Osteocyte (in vitro differentiated cells): ENCODE data around the gene MAML1. TPM values are rescaled to one million over a fixed set of nuclear protein-coding genes. Genes with fewer than 3 reads are reported as not detected.

Experiments
- DNase-seq: peaks from one replicate; pipeline ENCODE4 v3.0.0; 2021; ENCODE audit warnings: mixed read lengths; ENCODE audit not compliant: unreplicated experiment; ENCODE audit errors: extremely low spot score
- H3K27ac Mint-ChIP-seq: one replicate; pipeline ENCODE4 v1.8.0; 2021; ENCODE audit warnings: mild to moderate bottlenecking, mixed read lengths; ENCODE audit not compliant: unreplicated experiment
- H3K27me3 Mint-ChIP-seq: one replicate; pipeline ENCODE4 v1.8.0; 2021; ENCODE audit warnings: mixed read lengths; ENCODE audit not compliant: unreplicated experiment
- H3K36me3 Mint-ChIP-seq: one replicate; pipeline ENCODE4 v1.8.0; 2021; ENCODE audit warnings: mixed read lengths; ENCODE audit not compliant: unreplicated experiment
- H3K4me1 Mint-ChIP-seq: one replicate; pipeline ENCODE4 v1.8.0; 2021; ENCODE audit warnings: mixed read lengths; ENCODE audit not compliant: unreplicated experiment
- H3K4me3 Mint-ChIP-seq: one replicate; pipeline ENCODE4 v1.8.0; 2021; ENCODE audit warnings: mild to moderate bottlenecking, moderate library complexity, mixed read lengths; ENCODE audit not compliant: unreplicated experiment
- H3K9me3 Mint-ChIP-seq: one replicate; pipeline ENCODE4 v1.8.0; 2021; ENCODE audit warnings: mixed read lengths; ENCODE audit not compliant: unreplicated experiment
- CTCF ChIP-seq: fragments of 200-600 bp; sonication (generic); IDR thresholded peaks from 2 replicates; pipeline ENCODE4 v1.5.0; 2021; ENCODE audit warnings: antibody characterized with exemption, mild to moderate bottlenecking, moderate library complexity
- total RNA-seq: library from RNA; stranded (reverse); gene quantifications from 2 replicates; pipeline ENCODE4 v1.2.1, GENCODE V29; 2021

MAML1 gene
- total RNA-seq, 1 donor from 2014 or later = 34.1 TPM

- H3K4me3 Mint-ChIP-seq = peak overlapping the region; percentile 67
- no peaks in the 10 kb centered on the region for H3K9me3 Mint-ChIP-seq
- peak overlapping the region; percentile 96 for H3K27ac Mint-ChIP-seq
- H3K36me3 Mint-ChIP-seq = peaks cover 8% of the 10 kb centered on the region
- peaks cover 43% of the 10 kb centered on the region for H3K4me1 Mint-ChIP-seq
- no peaks in the 10 kb centered on the region for H3K27me3 Mint-ChIP-seq
- TF ChIP-seq CTCF = no peak
- DNase-seq = no peak
Measured at GRCh38 chr5:179817890-179818745, 85.5 kb downstream of the MAML1 start.

- Mint-ChIP-seq H3K9me3 (no peaks in the 10 kb centered on the region), H3K27me3 (no peaks in the 10 kb centered on the region), H3K36me3 (peaks cover 13% of the 10 kb centered on the region), H3K4me1 (peaks cover 48% of the 10 kb centered on the region), H3K4me3 (peak overlapping the region; percentile 67), H3K27ac (peak overlapping the region; percentile 96)
- peak; percentile 94 for DNase-seq
- TF ChIP-seq CTCF = no peak
Measured at GRCh38 chr5:179818746-179819295, 86.2 kb downstream of the MAML1 start.

- Mint-ChIP-seq H3K36me3 (peaks cover 16% of the 10 kb centered on the region), H3K27me3 (no peaks in the 10 kb centered on the region), H3K9me3 (no peaks in the 10 kb centered on the region), H3K4me3 (peak overlapping the region; percentile 79), H3K27ac (peak overlapping the region; percentile 96), H3K4me1 (peaks cover 49% of the 10 kb centered on the region)
- no peak for TF ChIP-seq CTCF
- DNase-seq = peak; percentile 91
Measured at GRCh38 chr5:179819296-179820126, 86.9 kb downstream of the MAML1 start.

GRCh38 chr5:179820127-179820482, 87.5 kb downstream of the MAML1 start:
- Mint-ChIP-seq H3K4me3 (peak overlapping the region; percentile 79), H3K27ac (peak overlapping the region; percentile 96), H3K36me3 (peaks cover 21% of the 10 kb centered on the region), H3K9me3 (no peaks in the 10 kb centered on the region), H3K27me3 (no peaks in the 10 kb centered on the region), H3K4me1 (peaks cover 55% of the 10 kb centered on the region)
- no peak for DNase-seq
- no peak for TF ChIP-seq CTCF
